Fibroblast of pulmonary artery (primary cell): ENCODE results near the gene MS4A10.

Experiments used
- DNase-seq: peaks from one replicate; pipeline ENCODE4 v3.0.0-alpha.2; 2010; ENCODE audit warnings: low read depth
- H3K4me3 ChIP-seq: replicated peaks from 2 replicates; pipeline ENCODE4 v1.5.1; 2011; ENCODE audit warnings: low read depth, mild to moderate bottlenecking, control low read depth, low read length, moderate library complexity
- TF ChIP-seq, protein P1 (sequence below): IDR thresholded peaks from 2 replicates; pipeline ENCODE4 v1.5.1; 2011; ENCODE audit warnings: mild to moderate bottlenecking, control low read depth, low read length, inconsistent platforms; ENCODE audit errors: missing control alignments

Gene MS4A10

DNA sequence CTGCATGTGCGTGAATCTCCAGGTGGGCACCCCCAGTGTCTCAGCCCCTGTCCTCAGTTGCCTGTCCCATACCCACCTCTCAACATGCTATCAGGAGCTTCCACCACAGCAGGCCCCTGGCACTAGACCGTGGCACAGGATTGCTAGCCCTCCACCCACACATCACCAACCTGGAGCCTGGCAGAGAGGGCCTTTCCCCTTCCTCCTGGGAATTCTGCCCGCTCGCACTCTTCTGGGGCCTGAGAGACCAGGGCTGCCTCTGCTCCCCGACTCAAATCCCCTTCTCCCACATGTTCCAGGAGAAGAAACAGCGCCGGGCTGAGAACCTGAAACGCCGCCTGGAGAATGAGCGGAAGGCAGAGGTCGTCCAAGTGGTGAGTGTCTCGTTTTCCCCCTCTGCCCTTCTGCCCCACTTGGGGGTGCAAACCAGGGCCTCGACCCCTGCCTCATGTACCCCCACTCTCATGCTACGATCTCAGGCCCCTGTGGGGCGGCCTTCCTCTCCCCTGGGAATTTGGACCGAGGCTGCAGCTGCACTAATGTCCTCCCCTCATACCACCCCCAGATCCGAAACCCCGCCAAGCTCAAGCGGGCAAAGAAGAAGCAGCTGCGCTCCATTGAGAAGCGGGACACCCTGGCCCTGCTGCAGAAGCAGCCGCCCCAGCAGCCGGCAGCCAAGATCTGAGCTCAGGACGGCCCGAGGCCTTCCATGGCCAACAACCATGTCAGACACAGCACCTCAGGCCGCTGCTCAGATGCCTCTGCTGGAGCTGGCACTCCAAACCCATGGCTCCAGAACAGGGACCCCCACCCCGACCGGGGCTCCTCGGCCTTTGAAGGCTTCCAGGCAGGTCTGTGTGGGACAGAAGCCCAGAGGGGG lies 64.7 kb downstream of the MS4A10 start:
- TF ChIP-seq, protein P1, sequence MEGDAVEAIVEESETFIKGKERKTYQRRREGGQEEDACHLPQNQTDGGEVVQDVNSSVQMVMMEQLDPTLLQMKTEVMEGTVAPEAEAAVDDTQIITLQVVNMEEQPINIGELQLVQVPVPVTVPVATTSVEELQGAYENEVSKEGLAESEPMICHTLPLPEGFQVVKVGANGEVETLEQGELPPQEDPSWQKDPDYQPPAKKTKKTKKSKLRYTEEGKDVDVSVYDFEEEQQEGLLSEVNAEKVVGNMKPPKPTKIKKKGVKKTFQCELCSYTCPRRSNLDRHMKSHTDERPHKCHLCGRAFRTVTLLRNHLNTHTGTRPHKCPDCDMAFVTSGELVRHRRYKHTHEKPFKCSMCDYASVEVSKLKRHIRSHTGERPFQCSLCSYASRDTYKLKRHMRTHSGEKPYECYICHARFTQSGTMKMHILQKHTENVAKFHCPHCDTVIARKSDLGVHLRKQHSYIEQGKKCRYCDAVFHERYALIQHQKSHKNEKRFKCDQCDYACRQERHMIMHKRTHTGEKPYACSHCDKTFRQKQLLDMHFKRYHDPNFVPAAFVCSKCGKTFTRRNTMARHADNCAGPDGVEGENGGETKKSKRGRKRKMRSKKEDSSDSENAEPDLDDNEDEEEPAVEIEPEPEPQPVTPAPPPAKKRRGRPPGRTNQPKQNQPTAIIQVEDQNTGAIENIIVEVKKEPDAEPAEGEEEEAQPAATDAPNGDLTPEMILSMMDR, result no peak
- H3K4me3 ChIP-seq, result no peak overlapping the region
- DNase-seq, result no peak
